ENCODE measurements around the gene DIO3.

Gene DIO3

DNA sequence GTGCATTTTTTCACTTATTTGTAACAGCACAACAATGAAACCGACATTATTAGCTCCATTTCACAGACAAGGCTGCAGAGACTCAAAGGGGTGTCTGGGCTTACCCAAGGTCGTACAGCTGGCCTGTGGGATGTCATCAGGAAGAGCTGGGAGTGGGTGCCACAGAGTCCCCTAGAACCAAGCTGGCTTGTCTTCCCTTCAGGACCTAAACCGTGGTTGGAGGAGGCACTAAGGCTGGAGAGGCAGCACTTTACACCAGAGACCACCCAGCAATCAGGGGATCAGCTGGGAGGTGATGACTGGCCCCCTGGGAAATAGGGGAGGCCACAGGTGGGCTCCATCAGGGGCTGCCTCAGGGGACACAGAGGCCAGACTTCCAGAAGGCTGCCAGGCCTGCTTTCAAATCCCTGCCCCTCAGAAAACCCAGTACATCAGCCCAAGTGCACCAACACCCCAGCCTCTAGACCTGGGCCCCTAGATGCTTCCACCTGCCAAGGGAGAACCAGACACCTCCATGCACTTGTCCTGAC is 28.3 kb downstream of the DIO3 start:
- no peak for TF ChIP-seq GATA2 (IDR thresholded peaks at IDR 0.05; ENCODE audit: low read depth, low read length)
- no peak for TF ChIP-seq GATA3 (IDR thresholded peaks at IDR 0.05; ENCODE audit: low read depth, low read length)

DNA sequence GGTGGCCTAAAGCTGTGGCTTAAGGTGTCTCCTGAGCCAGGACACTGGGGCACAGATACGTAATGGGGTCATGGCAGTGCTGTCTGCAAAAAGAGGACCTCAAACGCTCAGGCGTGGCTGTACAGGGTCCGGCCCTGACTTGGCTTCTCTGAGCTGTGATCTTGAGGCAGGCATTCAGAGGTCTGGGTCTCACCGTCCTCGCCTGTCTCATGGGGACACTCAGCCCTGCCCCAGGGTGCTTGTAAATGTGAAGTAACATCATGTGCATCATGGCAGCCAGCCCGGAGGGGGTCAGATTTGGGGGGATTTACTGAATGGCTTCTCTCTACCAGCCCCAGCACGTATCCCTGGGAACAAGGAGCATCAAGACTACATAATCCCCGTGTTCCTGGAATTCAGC is 28.8 kb downstream of the DIO3 start:
- TF ChIP-seq GATA3 (IDR thresholded peaks at IDR 0.05; ENCODE audit: low read depth, low read length) = no peak
- TF ChIP-seq GATA2 (IDR thresholded peaks at IDR 0.05; ENCODE audit: low read depth, low read length) = no peak

DNA sequence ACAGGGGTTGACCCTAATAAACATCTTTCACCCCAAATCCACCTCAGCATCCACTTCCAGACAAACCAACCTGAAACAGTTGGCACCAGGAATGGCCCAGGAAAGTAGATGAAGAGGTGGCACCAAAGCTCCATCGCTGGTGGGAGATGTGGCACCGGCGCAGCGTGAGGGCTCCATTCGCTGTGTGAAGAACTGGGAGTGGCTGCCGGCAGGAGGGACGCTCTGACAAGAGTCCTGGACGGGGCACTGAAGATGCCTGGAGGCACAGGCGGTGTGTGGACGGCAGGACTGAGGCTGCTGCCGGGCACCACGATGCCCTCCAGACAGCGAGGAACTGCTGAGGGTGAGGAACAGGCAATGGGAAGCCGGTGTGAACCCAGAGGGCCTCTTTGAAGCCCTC is 29.3 kb downstream of the DIO3 start:
- TF ChIP-seq GATA3 (IDR thresholded peaks at IDR 0.05; ENCODE audit: low read depth, low read length) (no peak), GATA2 (IDR thresholded peaks at IDR 0.05; ENCODE audit: low read depth, low read length) (no peak)

DNA sequence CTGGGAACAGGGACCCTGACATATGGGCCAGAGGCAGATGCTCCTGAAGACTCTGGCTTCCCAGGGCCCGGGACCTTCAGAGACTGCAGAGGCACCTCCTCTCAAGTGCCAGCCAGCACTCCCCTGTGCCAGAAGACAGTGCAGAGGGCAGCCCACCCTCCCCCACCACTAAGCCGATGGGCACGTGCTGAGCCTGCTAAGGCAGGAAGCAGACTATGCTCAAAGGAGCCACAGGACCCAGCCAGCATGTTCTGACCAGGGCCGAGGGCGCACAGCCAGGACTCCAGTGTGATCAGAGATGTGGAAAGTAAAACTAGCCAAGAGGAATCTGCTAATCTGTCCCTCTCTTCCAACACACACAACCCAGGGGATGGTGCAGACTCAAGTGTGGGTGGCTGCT is 29.8 kb downstream of the DIO3 start:
- TF ChIP-seq GATA2 (IDR thresholded peaks at IDR 0.05; ENCODE audit: low read depth, low read length) (no peak), GATA3 (IDR thresholded peaks at IDR 0.05; ENCODE audit: low read depth, low read length) (no peak)

DNA sequence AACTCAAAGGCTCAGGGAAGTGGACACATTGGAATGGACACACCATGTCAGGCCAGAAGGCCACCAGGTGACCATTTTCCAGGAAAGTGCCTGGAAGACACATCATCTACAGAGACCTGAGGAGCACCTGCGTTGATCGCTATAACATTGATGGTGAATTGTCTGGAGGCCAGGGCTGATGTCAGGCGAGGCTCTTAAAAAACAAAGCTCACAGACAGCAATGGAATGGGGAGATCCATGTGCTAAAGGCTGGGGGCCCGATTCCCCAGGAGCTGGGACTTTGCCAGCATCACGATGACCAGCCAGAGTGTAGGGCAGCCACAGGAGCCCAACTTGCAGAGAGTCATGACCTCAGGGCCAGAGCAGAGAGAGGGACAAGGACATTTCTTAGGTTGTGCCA is 30.3 kb downstream of the DIO3 start:
- no peak for TF ChIP-seq GATA2 (IDR thresholded peaks at IDR 0.05; ENCODE audit: low read depth, low read length)
- TF ChIP-seq GATA3 (IDR thresholded peaks at IDR 0.05; ENCODE audit: low read depth, low read length) = no peak

DNA sequence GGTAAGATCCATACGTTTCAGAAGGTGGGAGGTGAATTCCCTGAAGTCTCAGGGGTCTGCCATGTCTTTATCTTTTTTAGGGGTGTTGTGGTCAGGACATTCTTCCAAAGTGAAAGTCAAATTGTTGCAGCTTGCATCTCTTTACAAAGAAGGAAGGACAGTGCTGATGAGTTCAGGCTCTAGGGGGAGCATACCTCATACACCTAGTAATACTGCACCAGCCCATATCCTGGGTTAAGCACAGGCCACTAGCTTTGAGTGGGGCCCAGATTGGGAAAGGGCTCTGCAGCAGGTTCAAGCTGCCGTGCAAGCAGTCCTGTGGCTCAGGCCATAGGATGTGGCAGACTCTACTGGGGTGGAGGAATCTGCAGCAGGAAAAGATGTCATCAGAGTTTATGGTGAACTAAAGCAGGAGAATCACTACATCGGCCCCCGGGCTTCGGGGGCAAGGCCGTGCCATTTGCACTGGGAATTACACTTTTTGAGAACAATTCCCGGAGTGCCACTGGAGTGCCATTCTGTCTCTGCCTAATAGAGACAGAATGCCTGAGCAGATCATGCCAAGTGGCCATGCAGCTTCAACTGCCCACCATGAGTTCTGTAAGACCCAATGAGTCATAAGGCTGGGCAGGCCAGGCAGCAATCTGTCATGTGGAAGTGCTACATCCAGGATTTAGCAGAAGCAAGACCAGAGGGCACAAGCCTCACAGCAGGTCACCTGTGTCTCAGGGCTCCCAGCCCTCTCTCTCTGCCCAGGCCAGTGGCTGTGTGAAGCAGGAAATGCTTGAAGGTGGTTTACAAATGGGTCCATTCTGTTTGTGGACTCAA is 32.3 kb downstream of the DIO3 start:
- no peak for TF ChIP-seq GATA3 (IDR thresholded peaks at IDR 0.05; ENCODE audit: low read depth, low read length)
- TF ChIP-seq GATA2 (IDR thresholded peaks at IDR 0.05; ENCODE audit: low read depth, low read length) = no peak

DNA sequence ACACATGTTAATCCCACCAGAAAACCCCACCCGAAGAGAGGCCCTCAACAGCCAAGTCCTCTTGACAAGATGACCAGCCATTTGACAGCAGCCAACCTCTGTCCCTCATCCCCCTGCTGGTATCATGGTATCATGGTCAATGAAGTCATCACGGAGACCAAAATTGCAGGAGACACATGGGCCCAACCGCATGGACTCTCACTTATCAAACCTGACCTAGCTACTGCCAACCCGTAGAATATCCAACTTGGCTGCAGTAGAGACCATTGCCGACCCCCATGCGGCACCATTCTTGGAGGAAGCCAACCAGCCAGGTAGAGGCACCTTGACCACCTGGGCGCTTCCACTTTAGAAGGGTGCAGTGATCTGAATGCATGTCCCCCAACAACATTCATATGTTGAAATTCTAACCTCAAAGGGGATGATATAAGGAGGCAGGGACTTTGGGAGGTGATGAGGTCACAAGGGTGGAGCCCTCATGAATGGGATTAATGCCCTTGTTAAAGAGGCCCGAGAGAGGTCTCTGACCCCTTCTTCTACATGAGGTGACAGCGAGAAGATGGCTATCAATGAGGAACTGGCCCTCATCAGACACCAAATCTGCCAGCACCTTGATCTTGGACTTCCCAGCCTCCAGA is 33.3 kb downstream of the DIO3 start:
- no peak for TF ChIP-seq GATA3 (IDR thresholded peaks at IDR 0.05; ENCODE audit: low read depth, low read length)
- no peak for TF ChIP-seq GATA2 (IDR thresholded peaks at IDR 0.05; ENCODE audit: low read depth, low read length)

DNA sequence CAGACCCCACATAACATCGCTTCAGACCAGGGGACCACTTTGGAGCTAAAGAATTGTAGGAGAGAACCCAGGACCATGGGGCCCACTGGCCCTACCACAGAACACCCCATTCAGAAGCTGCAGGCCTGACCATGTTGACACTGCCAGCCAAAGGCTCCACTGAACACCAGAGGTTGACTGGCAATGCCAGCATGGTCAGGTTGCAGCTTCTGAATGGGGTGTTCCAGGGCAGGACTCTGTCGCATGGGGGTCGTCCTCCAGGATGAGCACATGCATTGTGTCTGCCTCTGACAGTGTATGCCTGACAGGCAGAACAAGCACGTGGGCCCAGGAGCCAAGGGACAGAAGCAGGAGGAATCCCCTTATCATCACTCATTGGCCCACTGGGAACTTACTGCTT is 34.1 kb downstream of the DIO3 start:
- TF ChIP-seq GATA2 (IDR thresholded peaks at IDR 0.05; ENCODE audit: low read depth, low read length) (no peak), GATA3 (IDR thresholded peaks at IDR 0.05; ENCODE audit: low read depth, low read length) (no peak)

DNA sequence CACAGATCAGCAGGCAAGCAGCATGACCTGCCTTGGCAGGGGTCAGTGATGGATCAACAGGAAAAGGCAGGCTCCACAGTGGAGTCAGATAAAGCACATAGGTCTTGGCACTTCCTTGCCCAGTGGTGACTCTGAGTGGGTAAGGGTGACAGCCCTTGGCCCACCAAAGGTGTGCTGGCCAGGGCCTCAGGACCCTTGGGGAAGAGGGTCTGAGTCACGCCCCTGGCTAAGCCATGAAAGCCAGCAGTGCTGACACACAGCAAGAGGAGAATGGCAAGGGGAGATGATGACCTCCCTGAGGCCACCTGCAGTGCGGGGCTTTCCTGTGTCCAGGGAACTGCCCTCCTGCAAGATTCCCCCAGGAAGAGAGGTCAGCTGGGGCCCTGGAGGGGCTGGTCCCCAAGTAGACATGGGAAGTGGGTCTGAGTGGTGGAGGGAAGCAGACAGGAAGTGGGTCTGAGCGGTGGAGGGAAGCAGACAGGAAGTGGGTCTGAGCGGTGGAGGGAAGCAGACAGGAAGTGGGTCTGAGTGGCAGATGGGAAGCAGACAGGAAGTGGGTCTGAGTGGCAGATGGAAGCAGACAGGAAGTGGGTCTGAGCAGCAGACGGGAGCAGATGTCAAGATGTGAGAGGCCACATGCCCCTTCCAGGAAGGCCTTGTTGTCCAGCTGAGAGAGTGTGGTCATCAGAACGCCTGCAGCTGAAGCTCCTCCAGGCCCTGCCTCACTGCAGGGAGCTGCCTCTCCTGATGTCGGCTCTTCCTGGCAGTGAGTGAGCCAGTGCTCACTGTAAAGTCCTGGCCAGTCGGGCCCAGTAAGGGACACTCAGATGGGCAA is 34.8 kb downstream of the DIO3 start:
- TF ChIP-seq GATA2 (IDR thresholded peaks at IDR 0.05; ENCODE audit: low read depth, low read length) (no peak), GATA3 (IDR thresholded peaks at IDR 0.05; ENCODE audit: low read depth, low read length) (no peak)

DNA sequence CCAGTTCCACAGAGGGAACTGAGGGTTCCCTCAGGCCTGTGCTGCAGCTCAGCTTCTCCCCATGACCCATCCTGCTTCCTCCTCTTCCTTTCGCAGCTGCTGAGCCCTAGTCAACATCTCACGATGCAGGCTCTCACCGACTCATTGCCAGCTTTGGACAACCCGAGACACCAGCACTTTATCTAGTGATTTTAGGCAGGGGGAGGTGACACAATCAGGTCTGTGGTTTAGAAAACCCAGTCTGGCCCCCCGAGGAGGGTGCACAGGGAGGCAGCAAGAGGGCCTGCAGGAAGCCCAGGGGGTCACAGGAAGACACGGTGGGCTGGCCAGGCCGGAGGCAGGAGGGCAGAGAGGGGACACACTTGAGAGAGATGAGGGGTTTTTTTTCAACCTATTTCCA is 35.4 kb downstream of the DIO3 start:
- TF ChIP-seq GATA2 (IDR thresholded peaks at IDR 0.05; ENCODE audit: low read depth, low read length) (no peak), GATA3 (IDR thresholded peaks at IDR 0.05; ENCODE audit: low read depth, low read length) (no peak)

DNA sequence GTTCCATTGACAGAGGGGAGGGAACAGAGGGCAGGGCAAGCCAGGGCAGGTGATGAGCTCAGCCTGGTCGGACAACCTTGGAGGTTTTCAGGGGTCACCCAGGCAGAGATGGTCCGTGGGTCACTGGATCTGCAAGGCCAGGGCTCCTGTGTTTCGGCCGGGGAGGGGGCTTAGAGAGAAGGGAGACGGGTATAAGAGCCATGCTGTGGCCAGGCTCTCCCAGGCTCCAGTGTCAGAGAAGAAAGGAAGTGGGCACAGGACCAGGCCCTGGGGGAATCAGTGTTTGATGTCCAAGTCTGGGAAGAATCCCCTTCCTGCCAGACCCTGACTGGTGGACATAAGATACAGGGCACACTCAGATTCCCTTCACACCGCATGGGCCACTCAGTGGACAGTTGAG is 36.9 kb downstream of the DIO3 start:
- TF ChIP-seq GATA3 (IDR thresholded peaks at IDR 0.05; ENCODE audit: low read depth, low read length) = no peak

DNA sequence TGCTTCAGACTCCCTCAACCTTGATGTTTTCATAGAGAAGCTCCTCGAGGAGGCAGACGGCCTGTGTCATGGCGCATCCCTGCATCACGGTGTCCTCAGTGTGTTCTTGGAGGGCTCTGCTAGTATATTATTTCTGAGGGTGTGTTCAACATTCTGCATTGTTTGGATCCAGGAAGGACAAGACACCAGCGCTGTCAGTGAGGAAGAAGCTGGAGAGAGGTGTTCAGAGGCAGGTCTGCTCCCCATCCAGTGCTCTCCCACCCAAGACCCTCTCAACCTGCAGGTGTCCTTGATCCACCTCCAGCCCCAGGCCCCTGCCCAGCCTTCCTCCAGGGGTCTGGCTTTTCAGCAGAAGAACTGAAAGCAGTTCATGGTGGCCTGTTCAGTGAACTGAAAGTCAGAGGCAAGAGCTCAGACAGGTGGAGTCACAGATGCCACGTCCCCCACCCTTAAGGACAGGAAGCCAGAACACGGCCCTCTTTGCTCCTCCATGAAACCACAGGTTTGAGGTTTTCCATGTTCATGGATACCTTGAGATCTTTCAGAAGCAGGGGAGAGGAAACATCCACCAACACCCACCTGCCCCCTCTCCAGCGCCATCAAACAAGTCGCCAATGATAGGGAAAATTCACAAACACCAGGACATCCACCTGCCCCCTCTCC is 37.4 kb downstream of the DIO3 start:
- TF ChIP-seq GATA3 (IDR thresholded peaks at IDR 0.05; ENCODE audit: low read depth, low read length) (no peak), GATA2 (IDR thresholded peaks at IDR 0.05; ENCODE audit: low read depth, low read length) (no peak)

DNA sequence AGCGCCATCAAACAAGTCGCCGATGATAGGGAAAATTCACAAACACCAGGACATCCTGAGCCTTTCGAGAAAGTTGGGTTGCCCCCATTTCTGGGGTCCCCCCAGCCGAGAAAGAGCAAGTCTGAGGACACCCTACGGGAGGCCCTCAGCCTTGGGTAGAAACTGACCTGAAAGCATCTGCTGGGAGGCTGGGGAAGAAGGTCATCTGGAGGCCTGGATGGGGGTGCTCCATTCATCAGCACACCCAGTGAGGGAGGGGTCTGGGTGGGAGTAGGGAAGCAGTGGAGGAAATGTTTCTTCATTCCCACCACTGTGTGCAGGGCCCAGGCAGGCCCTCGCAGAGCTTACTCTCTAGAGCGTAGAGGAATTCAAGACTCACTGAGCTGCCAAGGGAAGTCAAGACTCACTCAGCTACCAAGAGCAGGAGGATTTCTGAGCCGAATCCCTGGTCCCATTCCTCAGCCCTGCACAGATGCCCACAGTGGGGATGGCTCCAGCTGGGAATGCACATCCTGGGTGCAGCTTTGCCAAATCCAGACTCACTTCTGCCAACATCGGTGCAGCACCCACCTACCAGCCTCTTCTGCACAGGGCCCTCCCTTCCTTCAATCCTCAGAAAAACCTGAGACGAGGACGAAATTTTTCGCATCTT is 38.1 kb downstream of the DIO3 start:
- TF ChIP-seq GATA2 (IDR thresholded peaks at IDR 0.05; ENCODE audit: low read depth, low read length) (no peak), GATA3 (IDR thresholded peaks at IDR 0.05; ENCODE audit: low read depth, low read length) (no peak)

Measured in SH-SY5Y (cell line).